ENCODE results near the gene TRIM44.
A peak's percentile ranks its signal among the peaks of the same experiment; 100 is the strongest.

DNA sequence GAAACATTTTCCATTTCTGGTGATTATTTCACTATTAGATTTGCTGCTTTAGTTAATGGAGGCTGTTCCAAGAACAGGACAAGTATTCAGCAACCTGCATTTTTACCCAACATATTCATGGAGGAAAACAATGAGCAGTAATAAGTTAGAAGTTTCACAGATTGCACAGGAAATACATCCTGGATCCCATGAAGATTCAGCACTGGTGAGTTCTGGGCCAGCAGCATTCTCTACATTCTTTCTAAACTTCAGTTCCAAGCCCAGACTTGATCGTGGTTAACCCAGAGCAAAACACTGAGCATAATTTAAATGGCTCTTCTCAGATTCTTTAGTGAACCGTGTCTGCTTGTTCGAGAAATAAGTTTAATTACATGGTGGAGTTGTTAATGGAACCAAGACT is 40.5 kb upstream of the TRIM44 start:
- TF ChIP-seq CTCF (IDR thresholded peaks at IDR 0.05; ENCODE audit: low read depth, low read length, missing input control) (no peak), TAF1 (conservative IDR thresholded peaks at IDR 0.05) (no peak), EGR1 (IDR thresholded peaks at IDR 0.05; ENCODE audit: low read depth in 2 of 2) (no peak), RAD21 (IDR thresholded peaks at IDR 0.05) (peak in 1 of 2 donors; percentile 28), HNF4G (IDR thresholded peaks at IDR 0.05) (no peak), YY1 (IDR thresholded peaks at IDR 0.05) (no peak), JUND (IDR thresholded peaks at IDR 0.05) (no peak), FOXA1 (IDR thresholded peaks at IDR 0.05) (no peak), SP1 (IDR thresholded peaks at IDR 0.05) (no peak), MAX (IDR thresholded peaks at IDR 0.05) (no peak), RXRA (IDR thresholded peaks at IDR 0.05) (no peak), NR2F2 (IDR thresholded peaks at IDR 0.05) (no peak), ZBTB33 (IDR thresholded peaks at IDR 0.05) (no peak)
- TF ChIP-seq, protein P1, sequence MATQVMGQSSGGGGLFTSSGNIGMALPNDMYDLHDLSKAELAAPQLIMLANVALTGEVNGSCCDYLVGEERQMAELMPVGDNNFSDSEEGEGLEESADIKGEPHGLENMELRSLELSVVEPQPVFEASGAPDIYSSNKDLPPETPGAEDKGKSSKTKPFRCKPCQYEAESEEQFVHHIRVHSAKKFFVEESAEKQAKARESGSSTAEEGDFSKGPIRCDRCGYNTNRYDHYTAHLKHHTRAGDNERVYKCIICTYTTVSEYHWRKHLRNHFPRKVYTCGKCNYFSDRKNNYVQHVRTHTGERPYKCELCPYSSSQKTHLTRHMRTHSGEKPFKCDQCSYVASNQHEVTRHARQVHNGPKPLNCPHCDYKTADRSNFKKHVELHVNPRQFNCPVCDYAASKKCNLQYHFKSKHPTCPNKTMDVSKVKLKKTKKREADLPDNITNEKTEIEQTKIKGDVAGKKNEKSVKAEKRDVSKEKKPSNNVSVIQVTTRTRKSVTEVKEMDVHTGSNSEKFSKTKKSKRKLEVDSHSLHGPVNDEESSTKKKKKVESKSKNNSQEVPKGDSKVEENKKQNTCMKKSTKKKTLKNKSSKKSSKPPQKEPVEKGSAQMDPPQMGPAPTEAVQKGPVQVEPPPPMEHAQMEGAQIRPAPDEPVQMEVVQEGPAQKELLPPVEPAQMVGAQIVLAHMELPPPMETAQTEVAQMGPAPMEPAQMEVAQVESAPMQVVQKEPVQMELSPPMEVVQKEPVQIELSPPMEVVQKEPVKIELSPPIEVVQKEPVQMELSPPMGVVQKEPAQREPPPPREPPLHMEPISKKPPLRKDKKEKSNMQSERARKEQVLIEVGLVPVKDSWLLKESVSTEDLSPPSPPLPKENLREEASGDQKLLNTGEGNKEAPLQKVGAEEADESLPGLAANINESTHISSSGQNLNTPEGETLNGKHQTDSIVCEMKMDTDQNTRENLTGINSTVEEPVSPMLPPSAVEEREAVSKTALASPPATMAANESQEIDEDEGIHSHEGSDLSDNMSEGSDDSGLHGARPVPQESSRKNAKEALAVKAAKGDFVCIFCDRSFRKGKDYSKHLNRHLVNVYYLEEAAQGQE (IDR thresholded peaks at IDR 0.05): peak; percentile 85
